GM18508 (cell line): ENCODE measurements around the gene SLC6A8.
"Not testable (repeated sequence)": the region's sequence is repeated elsewhere in the genome, so short reads cannot be mapped to it uniquely, and the experiment has no call there.

ENCODE experiments used
- ATAC-seq: cut with Tn5 transposase; IDR thresholded peaks from one replicate; pipeline ENCODE4 v1.9.1; 2021; ENCODE audit warnings: moderate number of reproducible peaks; ENCODE audit not compliant: insufficient read depth, unreplicated experiment

Gene SLC6A8

GRCh38 chrX:153726286-153727122 is 38.8 kb downstream of the SLC6A8 start:
- ATAC-seq, result peak; percentile 46

- no peak for ATAC-seq
Measured at GRCh38 chrX:153727123-153727931, 39.6 kb downstream of the SLC6A8 start.

- no peak for ATAC-seq
Measured at GRCh38 chrX:153728095-153728494, 40.4 kb downstream of the SLC6A8 start.

GRCh38 chrX:153728951-153729631 is 41.4 kb downstream of the SLC6A8 start:
- no peak for ATAC-seq

GRCh38 chrX:153730115-153730514 is 42.4 kb downstream of the SLC6A8 start:
- ATAC-seq, result not testable (repeated sequence)

GRCh38 chrX:153731117-153731844 is 43.6 kb downstream of the SLC6A8 start:
- no peak for ATAC-seq

GRCh38 chrX:153731845-153732215 is 44.1 kb downstream of the SLC6A8 start:
- ATAC-seq, result no peak

- no peak for ATAC-seq
Measured at GRCh38 chrX:153732401-153732800, 44.7 kb downstream of the SLC6A8 start.

GRCh38 chrX:153733651-153734240 is 46.0 kb downstream of the SLC6A8 start:
- ATAC-seq, result no peak

- ATAC-seq, result no peak
Measured at GRCh38 chrX:153734871-153735270, 47.1 kb downstream of the SLC6A8 start.

GRCh38 chrX:153735274-153735673 is 47.5 kb downstream of the SLC6A8 start:
- no peak for ATAC-seq

GRCh38 chrX:153736071-153736820 is 48.5 kb downstream of the SLC6A8 start:
- no peak for ATAC-seq

- ATAC-seq, result no peak
Measured at GRCh38 chrX:153736871-153737441, 49.2 kb downstream of the SLC6A8 start.

- no peak for ATAC-seq
Measured at GRCh38 chrX:153738056-153738605, 50.4 kb downstream of the SLC6A8 start.

- no peak for ATAC-seq
Measured at GRCh38 chrX:153739754-153740486, 52.2 kb downstream of the SLC6A8 start.

- no peak for ATAC-seq
Measured at GRCh38 chrX:153740631-153741222, 53.0 kb downstream of the SLC6A8 start.

- no peak for ATAC-seq
Measured at GRCh38 chrX:153741446-153741845, 53.7 kb downstream of the SLC6A8 start.
